Dedifferentiated amniotic fluid mesenchymal stem cell (primary cell): Measurements from ENCODE around the gene ELOVL1.
A peak's percentile ranks its signal among the peaks of the same experiment; 100 is the strongest.
"Not testable (repeated sequence)": the region's sequence is repeated elsewhere in the genome, so short reads cannot be mapped to it uniquely, and the experiment has no call there.

Experiments used
- DNase-seq: peaks from one replicate; pipeline ENCODE4 v3.0.0-alpha.2; 2016; ENCODE audit errors: extremely low spot score

Gene ELOVL1

DNA sequence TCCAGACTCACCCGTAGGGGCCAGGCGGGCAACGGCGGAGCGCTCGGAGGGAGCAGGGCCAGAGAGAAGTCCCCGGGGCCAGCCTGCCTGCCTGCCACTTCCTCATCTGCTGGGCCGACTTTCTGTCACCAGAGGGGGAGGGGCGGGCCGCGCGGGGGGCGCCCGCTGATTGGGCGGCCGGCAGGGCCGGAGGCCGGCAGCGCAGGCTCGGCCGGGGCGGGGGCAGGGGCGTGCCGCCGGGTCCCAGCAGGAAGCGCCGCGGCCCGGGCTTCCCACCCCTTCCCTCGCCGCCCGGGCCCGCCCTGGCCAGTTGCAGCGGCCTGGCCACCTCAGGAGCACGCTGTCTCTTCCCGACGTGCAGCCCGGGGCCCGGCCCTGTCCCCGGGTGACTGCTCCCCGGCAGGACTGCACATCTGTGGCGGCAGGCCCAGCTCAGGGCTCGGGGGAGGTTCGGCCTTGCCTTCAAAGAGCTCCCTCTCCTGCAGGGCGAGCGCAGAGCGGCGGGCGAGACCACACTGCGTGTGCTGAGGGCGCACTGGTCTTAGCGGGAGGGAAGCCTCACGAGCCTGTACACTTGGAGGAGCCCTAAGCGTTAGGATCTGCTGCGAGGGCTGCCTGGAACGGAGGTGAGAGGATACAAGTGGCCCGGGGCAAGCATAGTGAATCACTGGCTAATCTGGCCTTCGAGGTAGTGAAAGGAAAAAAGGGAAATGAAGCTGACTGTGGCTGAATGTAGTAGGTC, at the start of gene ELOVL1:
Gene ELOVL1, minus strand, starts transcription at position 108 of the 742 bp plus-strand sequence. CDS start 2,402 bp downstream, outside the sequence.
- peak; percentile 62 for DNase-seq

DNA sequence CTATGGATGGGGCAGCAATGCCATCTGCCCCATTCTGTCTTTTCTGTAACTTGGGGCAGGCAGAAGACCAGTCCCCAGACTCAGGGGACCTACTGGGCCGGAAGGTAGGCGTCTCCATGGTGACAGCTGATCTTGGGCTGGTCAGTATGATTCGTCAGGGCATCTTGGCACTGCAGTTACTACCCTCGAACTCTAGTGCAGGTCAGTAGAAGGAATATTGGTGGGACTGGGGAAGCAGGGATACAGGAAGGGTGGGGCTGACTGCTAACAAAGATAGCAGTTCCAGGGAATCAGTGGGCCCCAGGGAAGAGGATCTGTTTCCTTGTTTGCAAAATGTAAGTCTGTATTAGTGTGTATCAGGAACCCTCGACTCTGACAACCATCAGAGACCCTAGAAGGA, 48.1 kb upstream of the ELOVL1 start:
- DNase-seq = no peak

DNA sequence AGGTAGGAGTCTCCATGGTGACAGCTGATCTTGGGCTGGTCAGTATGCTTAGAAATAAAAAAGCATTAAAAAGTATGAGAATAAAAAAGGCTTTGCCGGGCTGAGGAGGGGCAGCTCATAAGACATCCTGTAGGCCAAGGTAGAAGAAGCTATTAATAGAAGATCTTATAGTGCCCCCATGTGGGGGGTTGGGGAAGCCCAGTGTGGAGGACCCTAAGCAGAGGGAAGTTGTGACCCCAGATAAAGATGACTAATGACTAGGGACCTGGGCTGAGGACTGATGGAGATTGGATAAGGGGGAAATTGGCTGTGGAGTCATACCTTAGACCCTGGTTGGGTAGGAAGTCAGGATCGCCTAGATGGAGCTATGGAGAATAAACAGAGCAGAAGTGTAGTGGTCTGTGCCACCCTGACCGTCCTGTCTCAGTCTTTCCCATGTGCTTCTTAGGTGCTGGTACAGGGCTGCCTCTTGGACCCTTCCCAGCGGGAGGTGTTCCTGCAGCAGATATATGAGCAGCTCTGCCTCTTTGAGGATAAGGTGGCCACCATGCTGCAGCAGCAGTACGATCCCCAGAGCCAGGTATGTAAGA, 46.9 kb upstream of the ELOVL1 start:
- peak; percentile 24 for DNase-seq

DNA sequence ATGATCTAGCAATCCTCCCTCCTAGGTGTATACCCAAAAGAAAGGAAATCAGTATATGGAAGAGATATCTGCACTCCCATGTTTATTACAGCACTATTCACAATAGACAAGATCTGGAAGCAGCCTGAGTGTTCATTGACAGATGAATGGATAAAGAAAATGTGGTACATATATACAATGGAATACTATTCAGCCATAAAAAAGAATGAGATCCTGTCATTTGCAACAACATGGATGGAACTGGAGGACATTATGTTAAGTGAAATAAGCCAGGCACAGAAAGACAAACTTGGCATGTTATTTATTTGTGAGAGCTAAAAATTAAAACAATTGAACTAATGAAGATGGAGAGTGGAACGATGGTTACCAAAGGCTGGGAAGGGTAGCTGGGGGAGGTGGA, 45.6 kb upstream of the ELOVL1 start:
- not testable (repeated sequence) for DNase-seq

DNA sequence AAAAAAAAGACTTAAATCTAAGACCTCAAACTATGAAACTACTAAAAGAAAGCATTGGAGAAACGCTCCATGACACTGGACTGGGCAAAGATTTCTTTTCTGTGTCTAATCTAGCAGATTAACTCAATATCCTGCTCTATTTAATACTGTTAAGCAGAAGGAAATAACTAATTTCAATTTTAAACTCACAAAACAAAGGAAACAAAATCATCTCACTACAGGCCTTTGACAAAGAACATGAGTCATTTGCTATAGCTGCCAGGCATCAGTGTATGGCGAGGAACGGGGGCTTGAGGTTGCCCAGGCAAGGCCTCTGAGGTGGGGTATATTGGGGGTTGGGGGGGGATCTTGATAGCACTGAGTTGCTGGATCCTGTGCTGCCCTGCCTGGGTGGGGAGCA, 42.8 kb upstream of the ELOVL1 start:
- DNase-seq = no peak

DNA sequence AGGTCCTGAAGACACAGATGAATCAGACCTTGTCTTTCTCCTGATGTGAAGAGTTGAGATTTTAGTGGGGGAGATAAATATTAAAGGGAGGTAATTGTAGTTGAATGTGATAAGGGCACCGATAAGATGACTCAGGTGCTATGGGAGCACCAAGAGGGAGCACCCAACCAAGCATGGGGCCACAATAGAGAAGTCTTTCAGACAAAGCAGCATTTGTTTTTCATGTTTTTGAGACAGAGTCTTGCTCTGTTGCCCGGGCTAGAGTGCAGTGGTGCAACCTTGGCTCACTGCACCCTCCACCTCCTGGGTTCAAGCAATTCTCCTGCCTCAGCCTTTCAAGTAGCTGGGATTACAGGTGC, 38.0 kb upstream of the ELOVL1 start:
- no peak for DNase-seq

DNA sequence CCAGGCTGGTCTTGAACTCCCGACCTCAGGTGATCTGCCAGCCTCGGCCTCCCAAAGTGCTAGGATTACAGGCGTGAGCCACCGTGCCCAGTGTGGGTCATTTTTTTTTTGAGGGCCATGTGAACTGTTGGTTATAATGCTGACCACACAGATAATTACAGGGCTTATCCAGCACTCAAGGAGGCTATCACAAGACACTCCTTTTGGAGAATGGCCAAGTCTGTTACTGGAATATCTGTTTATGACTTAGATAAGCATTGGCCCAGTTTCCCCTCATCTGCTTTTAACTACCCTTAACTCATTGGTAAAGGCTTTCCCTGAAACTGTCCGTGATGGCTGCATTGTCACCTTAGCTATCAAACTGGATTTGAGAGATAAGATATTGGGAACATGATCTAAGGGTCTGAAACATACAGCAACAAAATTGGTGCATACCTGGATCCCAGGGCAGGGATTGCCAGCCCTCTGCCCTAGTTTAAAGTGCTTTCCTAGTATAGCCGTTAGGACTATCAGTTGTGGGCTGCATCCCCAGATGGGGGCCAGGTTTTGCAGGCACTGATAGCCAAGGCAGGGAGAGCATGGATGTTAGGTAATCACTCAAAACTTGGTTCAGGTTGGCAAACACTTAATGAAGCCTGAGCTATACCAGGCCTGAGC, 37.5 kb upstream of the ELOVL1 start:
- no peak for DNase-seq

DNA sequence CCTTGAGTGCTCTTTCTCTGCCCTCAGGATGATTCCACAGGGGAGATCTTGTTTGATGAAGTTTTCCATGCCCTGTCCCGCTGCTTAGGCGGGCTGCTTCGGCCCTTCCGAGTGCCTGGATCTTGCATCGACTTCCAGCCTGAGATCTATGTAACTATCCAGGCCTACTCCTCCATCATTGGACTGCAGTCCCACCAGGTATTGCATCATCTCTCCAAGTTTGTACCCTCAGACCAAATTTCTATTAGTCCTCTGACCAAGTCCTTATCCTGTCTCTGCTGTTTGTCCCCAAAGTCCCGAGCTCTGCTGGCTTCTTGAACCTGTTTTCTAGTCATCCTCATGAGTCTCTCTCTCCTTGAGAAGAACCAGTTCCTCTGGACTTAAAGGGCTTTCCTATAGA, 36.5 kb upstream of the ELOVL1 start:
- DNase-seq = no peak

DNA sequence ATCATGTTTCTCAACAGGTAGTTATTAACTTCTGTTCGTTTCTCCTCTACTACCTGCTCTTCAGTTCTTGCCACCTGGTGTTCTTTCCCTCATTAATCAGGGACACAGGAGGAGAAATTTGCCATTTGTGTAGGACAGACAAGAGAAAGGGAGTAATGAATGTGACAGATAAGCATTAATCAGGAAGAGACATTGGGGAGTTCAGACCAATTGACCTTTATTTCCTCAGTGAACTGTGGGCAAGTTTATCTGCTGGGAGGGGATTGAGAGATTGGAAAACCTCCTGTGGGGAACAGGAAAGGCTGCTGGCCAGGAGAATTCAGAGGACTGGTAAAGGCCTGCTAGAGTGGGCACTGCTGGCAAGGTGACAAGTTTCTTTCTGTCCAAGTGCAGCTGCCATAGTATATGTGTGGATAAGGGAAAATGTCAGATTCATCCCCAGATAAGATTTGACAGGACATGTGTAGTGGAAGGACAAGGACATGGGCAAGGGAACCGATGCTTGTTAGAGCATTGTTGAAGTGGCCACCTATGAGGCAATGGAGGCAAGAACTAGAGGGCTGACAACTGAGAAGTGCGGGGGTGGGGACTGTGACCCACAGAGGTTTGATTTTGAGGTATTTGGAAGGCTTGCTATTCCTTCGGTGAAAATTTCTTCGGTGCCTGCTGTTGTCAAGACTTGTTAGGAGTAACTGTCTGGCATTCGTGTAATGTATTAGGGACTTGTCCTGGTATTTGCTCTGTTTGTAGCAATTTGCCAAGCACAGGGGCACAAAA, 34.5 kb upstream of the ELOVL1 start:
- DNase-seq = no peak

DNA sequence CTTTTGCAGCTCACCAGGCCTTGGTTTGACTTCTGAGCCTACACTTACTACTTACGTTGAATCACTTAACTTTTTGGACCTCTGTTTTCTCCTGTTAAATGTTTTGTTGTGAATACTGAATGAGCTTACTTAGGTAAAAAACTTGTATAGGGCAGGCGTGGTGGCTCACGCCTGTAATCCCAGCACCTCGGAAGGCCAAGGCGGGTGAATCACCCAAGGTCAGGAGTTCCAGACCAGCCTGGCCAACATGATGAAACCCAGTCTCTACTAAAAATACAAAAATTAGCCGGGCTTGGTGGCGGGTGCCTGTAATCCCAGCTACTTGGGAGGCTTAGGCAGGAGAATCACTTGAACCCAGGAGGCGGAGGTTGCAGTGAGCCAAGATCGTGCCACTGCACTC, 32.6 kb upstream of the ELOVL1 start:
- DNase-seq = not testable (repeated sequence)

DNA sequence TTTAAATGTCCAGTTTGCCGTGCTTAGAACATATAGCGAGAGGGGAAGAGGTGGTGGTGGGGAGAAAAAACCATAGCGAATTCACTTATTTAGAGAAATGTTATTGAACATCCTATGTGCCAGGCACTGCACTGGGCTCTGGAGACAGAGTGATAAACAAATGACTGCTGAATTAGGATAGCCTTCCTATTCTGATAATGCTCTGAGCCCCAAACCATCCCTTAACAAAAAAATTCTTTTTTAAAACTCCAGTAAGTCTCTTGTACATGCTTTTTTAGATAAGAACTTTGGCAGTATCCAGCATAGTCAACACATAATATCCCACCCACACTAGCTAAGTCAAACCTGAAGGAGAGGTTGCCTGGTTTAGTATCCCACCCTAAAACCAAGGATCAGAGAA, 30.4 kb upstream of the ELOVL1 start:
- DNase-seq = no peak

DNA sequence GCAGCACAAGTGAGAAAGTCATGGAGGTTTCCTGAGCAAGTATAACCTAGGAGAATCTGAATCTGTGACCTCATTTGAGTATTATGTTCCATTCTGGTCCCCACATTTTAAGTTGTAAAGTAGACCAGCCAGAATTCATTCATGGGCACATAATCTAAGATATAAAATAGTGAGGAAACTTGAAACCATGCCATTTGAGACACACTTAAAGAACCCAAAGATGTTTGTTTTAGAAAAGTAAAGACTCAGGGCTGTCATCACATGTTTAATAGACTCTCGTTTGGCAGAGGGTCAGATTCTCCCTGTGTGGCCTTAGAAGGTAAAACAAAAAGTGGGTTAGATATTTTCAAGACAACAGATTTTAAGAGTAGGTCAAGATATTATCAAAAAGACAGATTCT, 28.2 kb upstream of the ELOVL1 start:
- no peak for DNase-seq

DNA sequence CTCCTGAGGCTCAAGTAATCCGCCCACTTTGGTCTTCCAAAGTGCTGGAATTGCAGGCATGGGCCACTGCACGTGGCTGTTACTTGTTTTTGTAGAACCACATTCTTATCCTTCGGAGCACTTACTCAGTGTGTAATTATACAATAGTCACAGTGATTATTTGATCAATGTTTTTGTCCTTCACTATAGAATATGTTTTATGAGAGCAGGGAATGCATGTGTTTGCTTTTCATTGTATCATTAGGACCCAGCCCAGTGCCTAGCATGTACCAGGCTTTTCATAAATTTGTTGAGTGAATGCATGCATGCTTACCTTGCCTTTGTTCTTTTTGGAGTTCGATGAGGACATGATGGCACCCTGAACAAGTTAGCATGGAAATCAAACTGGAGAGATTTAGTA, 27.7 kb upstream of the ELOVL1 start:
- DNase-seq = no peak

DNA sequence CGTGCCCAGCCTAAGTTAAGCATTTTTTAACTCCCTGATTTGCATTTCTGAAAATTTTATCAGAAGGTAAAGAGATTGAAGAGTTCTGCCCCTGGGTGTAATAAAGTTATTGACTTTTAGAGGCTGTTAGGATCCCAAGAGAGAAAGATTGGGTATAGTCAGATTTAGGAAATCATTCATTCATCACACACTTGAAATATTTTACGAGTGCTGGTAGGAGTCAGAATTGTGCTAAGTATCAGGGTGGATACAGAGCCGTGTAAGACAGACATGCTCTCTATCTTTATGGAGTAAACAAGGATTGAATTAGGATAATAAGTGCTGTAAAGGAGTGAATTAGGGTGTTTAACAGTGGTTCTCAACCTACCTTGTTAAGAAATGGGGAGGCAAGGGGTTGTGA, 24.9 kb upstream of the ELOVL1 start:
- DNase-seq = no peak

DNA sequence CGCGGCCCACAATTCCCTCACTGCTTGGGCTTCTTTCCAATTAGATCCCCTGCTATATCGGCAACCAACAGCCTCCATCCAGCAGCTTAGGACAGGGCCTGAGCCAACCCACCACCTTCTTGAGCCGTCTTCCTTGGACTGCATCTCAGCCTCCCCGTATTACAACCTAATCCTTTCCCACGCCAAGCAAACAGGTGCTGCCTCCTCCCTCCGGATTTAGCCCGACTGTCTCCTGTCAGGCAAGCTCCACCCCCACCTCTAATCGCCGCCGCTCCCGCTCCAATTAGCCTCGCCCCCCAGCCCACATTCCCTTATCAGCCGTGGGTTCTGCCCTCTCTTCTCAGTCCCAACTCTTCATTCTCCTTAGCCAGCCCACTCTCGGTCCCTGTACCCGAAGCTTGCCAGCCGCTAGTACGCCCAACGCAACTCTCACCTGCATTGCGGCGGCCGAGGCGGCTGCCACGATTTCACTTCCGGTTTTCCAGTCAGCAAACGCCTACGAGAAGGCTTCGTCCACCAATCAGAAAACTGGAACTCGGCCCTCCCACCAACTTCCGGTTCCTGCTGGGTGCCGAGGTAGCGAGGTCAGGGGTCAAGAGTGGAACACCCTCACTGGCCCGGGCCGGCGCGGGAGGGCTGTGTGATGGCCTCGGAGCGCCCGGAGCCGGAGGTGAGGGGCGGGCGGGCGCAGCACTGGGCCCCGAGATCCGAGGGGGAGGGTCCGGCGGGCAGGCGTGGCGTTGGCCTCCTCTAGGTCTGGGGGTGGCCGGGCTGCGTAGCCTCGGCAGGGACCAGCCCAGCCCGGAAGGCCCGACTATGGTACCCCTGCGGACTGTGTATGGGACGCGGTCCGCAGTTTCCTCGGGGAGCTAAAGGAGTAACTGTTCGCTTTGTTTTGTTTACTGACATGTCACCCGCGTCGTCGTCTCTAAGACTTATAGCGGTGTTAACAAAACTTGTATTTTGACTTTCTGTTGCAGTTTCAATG, 21.8 kb upstream of the ELOVL1 start, which contains the start of the genes MED8 and SZT2:
Gene MED8, minus strand, starts transcription at position 475 of the 988 bp plus-strand sequence. Its CDS starts 36 bp downstream, at position 439.
Gene SZT2, plus strand, starts transcription at position 574 of the 988 bp plus-strand sequence. Its CDS starts 70 bp downstream, at position 644.
- peak; percentile 91 for DNase-seq

DNA sequence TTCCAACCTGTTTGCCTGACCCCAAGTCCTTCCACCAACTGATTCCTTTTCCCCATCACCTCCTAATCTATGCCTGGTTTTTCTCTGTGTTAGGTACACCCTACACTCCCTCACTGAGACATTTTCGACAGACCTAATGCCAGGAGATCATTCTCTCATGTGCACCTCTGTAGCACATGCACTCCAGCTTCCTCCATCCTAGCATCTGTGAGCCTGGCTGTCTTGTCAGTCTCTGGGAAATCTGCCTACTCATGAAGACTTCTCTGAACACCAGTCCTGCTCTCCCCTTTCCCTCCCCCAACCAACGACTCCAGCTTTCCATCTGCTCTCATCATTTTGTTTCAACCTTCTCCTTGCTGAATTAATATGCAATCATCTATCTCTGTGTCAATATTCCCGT, 20.8 kb upstream of the ELOVL1 start:
- no peak for DNase-seq

DNA sequence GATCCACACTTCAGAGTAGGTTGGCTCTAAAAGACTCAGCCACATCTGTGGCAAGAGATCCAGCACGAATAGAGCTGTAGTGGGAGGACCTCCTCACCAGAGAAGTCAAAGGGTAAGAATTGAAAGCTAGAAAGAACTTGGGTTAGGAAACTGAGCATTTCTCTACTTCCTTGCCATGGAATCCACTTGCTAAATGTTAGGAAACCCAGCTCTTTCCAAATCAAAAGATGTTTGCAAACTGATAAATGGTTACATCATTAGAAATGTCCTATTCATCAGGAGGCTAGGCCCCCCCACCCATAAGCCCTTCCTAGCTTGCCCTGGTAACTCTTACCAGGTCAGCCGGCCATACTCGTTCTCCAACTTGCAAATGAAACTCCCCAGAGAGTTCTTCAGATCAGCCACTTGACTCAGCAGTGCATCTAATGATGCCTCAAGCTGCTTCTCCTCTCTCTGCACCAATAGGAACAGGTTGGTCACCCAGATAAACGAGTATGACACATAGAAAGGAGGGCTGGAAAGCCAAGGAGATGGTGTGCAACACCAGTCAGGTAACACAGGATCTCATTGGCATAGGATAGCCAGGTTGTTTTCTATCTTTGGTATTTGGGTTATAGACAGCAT, 20.3 kb upstream of the ELOVL1 start:
- no peak for DNase-seq

DNA sequence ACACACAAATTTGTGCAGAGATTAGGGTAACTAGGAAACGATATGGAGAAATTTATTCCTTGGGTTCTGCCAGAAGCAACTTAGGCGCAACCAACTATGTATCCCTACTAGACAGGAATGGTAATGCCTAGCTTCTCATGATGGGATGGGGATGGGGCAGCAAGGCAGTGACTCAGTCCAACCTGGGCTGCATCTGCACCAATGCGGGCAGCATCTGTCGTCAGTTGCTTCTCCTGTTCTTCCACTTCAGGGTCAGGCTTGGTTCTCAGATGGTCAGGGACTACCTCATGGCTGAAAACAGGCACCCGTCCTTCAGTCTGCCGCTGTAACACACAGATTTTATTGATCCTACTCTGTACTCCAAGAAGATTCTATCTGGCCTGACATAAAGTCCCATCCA, 18.9 kb upstream of the ELOVL1 start:
- no peak for DNase-seq

DNA sequence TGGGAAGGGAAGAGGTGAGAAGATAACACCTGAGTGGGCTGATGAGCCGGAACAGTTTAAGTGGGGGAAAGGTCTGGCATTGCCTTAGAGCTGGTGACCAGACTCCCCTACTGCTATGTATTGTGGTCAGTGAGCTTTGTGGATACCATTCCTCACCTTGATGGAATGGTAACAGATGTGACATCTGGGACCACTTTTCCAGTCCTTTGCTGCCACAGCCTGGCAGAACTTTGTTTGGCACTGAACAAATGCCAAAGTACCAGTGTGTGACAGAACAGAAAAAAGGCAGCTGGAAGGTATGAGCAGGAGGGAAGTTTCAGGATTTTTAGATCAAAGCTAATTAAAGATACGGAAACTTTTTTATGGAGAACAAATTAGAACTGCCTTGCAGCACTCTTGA, 15.6 kb upstream of the ELOVL1 start:
- DNase-seq = no peak

DNA sequence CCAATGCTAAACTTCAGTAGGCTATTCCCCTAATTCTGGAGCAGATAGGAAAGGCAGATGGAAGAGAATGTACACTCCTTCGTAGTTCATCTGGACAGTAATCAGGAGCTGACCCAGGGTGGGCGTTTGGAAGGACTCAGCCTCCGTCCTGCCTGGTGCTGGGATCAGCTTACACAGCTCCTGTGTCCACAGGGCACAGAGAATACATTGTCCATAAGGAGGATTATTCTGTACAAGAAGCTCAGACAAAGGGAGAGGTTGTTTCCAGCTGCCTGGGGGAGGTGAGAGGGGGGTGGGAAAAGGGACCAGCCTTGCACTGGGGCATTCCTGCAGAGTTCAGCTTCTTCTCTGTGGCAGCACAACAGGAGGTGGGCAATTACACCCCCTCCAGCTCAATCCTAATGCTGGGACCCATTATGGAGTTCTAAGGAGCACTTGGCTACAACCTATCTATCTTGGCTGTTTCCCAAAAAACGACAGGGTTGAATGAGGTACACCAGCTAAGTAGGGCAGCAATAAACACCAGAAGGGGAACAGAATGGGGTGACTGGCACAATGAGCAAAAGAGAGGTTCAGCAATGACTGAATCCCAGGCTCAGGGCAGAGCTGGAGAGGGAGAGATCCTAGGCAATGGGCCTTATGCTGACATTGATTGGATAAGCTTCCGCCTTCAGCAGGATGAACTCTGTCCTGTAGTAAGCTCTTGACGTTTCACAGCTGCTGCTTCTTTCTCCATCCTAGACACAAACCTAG, 14.4 kb upstream of the ELOVL1 start:
- DNase-seq = no peak
